SK-N-SH (cell line): ENCODE data around the gene TIAM2. TPM values are rescaled to one million over a fixed set of nuclear protein-coding genes. Genes with fewer than 3 reads are reported as not detected.

Experiments
- CTCF ChIA-PET: fragments of 300-600, 350-600 bp; formaldehyde crosslinking; extraction: SDS; loops from one replicate; lab custom pipeline; 2021; lab: Yijun Ruan, JAX
- POLR2A ChIA-PET: fragments of 350-600 bp; sonication (Branson Sonifier 250); formaldehyde crosslinking; extraction: SDS; loops from one replicate; lab custom pipeline; 2020; ENCODE audit warnings: antibody characterized with exemption, inconsistent platforms; lab: Yijun Ruan, JAX
- DNase-seq: peaks from one replicate; pipeline ENCODE4 v3.0.0; 2012
- H2AFZ ChIP-seq: fragments of 200-600 bp; sonication (generic); 2 replicates; pipeline ENCODE4 v1.8.1; 2016; ENCODE audit warnings: antibody characterized with exemption, mild to moderate bottlenecking, low read depth
- H3F3A ChIP-seq: fragments of 200-600 bp; sonication (generic); replicated peaks from 2 replicates; pipeline ENCODE3; 2016; ENCODE audit warnings: antibody characterized with exemption, mild to moderate bottlenecking; ENCODE audit not compliant: insufficient read depth
- H3K27ac ChIP-seq, 2 experiments: fragments of 200-500 bp in 1 of 2; fragments of 200-600 bp in 1 of 2; sonication (Bioruptor generic) in 1 of 2; sonication (generic), shearing (Covaris generic) in 1 of 2; 2 replicates each; pipeline versions ENCODE4 v1.5.1 to v1.6.1; 2014 to 2016; ENCODE audit warnings: low read depth in 2 of 2, inconsistent platforms in 1 of 2, low read length in 1 of 2, mild to moderate bottlenecking in 1 of 2, mixed read lengths in 1 of 2
- H3K27me3 ChIP-seq: fragments of 200-600 bp; sonication (generic), shearing (Covaris generic); 2 replicates; pipeline ENCODE4 v1.6.1; 2016; ENCODE audit warnings: mixed run types; ENCODE audit not compliant: insufficient read depth
- H3K36me3 ChIP-seq, 2 experiments: fragments of 200-500 bp in 1 of 2; fragments of 200-600 bp in 1 of 2; sonication (Bioruptor generic) in 1 of 2; sonication (generic) in 1 of 2; replicated peaks in 1 of 2; 2 replicates each; pipeline versions ENCODE3 to v1.5.1; 2014 to 2016; ENCODE audit warnings: low read length in 1 of 2, mild to moderate bottlenecking in 1 of 2; ENCODE audit not compliant: insufficient read depth in 2 of 2, control insufficient read depth in 1 of 2
- H3K4me1 ChIP-seq, 2 experiments: fragments of 200-500 bp in 1 of 2; fragments of 200-600 bp in 1 of 2; sonication (Bioruptor generic) in 1 of 2; sonication (generic), shearing (Covaris generic) in 1 of 2; 2 replicates each; pipeline versions ENCODE4 v1.5.1 to v1.6.1; 2014 to 2016; ENCODE audit warnings: low read depth in 1 of 2, low read length in 1 of 2, mixed run types in 1 of 2; ENCODE audit not compliant: insufficient read depth in 2 of 2, control insufficient read depth in 1 of 2
- H3K4me2 ChIP-seq: fragments of 200-600 bp; sonication (generic), shearing (Covaris generic); 2 replicates; pipeline ENCODE4 v1.6.1; 2017; ENCODE audit warnings: mixed run types
- H3K4me3 ChIP-seq, 2 experiments: fragments of 200-500 bp in 1 of 2; fragments of 200-600 bp in 1 of 2; sonication (Bioruptor generic) in 1 of 2; sonication (generic), shearing (Covaris generic) in 1 of 2; 2 replicates each; pipeline versions ENCODE4 v1.5.1 to v1.8.1; 2014 to 2016; ENCODE audit warnings: low read depth in 2 of 2, inconsistent platforms in 1 of 2, low read length in 1 of 2, mild to moderate bottlenecking in 1 of 2, mixed read lengths in 1 of 2, moderate library complexity in 1 of 2
- H3K79me2 ChIP-seq: fragments of 200-600 bp; sonication (generic); 2 replicates; pipeline ENCODE4 v1.8.1; 2017; ENCODE audit warnings: mild to moderate bottlenecking; ENCODE audit not compliant: insufficient read depth
- H3K9ac ChIP-seq: fragments of 200-600 bp; sonication (generic); 2 replicates; pipeline ENCODE4 v1.6.1; 2017; ENCODE audit warnings: mixed run types
- H3K9me2 ChIP-seq: fragments of 200-600 bp; sonication (generic); 2 replicates; pipeline ENCODE4 v1.6.1; 2017; ENCODE audit warnings: mixed run types
- H3K9me3 ChIP-seq: fragments of 200-600 bp; sonication (generic); 2 replicates; pipeline ENCODE4 v1.6.1; 2017; ENCODE audit warnings: mixed run types, mild to moderate bottlenecking, moderate library complexity
- H4K20me1 ChIP-seq: fragments of 200-600 bp; sonication (generic); 2 replicates; pipeline ENCODE4 v1.6.1; 2017; ENCODE audit warnings: mild to moderate bottlenecking, mixed run types; ENCODE audit not compliant: insufficient read depth
- ELF1 ChIP-seq: IDR thresholded peaks from 2 replicates; pipeline ENCODE4 v1.4.0; 2012
- EP300 ChIP-seq, 2 experiments: IDR thresholded peaks; 2 replicates each; pipeline versions ENCODE4 v1.4.0 to v1.6.1; 2012; ENCODE audit warnings: borderline replicate concordance in 1 of 2, low read depth in 1 of 2, low read length in 1 of 2
- FOSL2 ChIP-seq: IDR thresholded peaks from 2 replicates; pipeline ENCODE4 v1.4.0; 2012; ENCODE audit warnings: low read depth, mild to moderate bottlenecking, moderate library complexity, borderline replicate concordance
- FOXJ3 ChIP-seq: sonication (generic); formaldehyde crosslinking; IDR thresholded peaks from 2 replicates; pipeline ENCODE4 v1.5.1; 2020; ENCODE audit warnings: mild to moderate bottlenecking, missing genetic modification reagents
- FOXM1 ChIP-seq: IDR thresholded peaks from 2 replicates; pipeline ENCODE4 v1.4.0; 2012; ENCODE audit warnings: low read depth, mild to moderate bottlenecking
- GABPA ChIP-seq: IDR thresholded peaks from 2 replicates; pipeline ENCODE4 v1.4.0; 2012; ENCODE audit warnings: low read depth, mild to moderate bottlenecking
- GATA2 ChIP-seq: sonication (generic); formaldehyde crosslinking; IDR thresholded peaks from 2 replicates; pipeline ENCODE4 v1.5.0; 2020; ENCODE audit warnings: mild to moderate bottlenecking, missing genetic modification reagents
- IRF3 ChIP-seq: fragments of 150-350 bp; IDR thresholded peaks from 2 replicates; pipeline ENCODE4 v1.6.1; 2016; ENCODE audit warnings: mild to moderate bottlenecking, low read depth, low read length
- MAX ChIP-seq: IDR thresholded peaks from 2 replicates; pipeline ENCODE4 v1.4.0; 2012; ENCODE audit warnings: low read depth
- MXI1 ChIP-seq: IDR thresholded peaks from 2 replicates; pipeline ENCODE4 v1.6.1; 2012; ENCODE audit warnings: mild to moderate bottlenecking, low read depth, low read length, improper control_type of control experiment
- NFIC ChIP-seq: IDR thresholded peaks from 2 replicates; pipeline ENCODE4 v1.4.0; 2012; ENCODE audit warnings: borderline replicate concordance
- NRF1 ChIP-seq: IDR thresholded peaks from 2 replicates; pipeline ENCODE4 v1.6.1; 2012; ENCODE audit warnings: low read depth, mild to moderate bottlenecking, low read length
- PBX3 ChIP-seq: IDR thresholded peaks from 2 replicates; pipeline ENCODE4; 2012
- POLR2AphosphoS5 ChIP-seq: IDR thresholded peaks from 2 replicates; pipeline ENCODE4 v1.6.1; 2012; ENCODE audit warnings: low read depth, low read length
- RFX5 ChIP-seq: IDR thresholded peaks from 2 replicates; pipeline ENCODE4 v1.6.1; 2012; ENCODE audit warnings: mild to moderate bottlenecking, improper control_type of control experiment, low read length
- RXRA ChIP-seq: IDR thresholded peaks from 2 replicates; pipeline ENCODE4 v1.4.0; 2012; ENCODE audit warnings: low read depth, mild to moderate bottlenecking, borderline replicate concordance
- SIN3A ChIP-seq: IDR thresholded peaks from 2 replicates; pipeline ENCODE4 v1.6.1; 2012; ENCODE audit warnings: low read depth, mild to moderate bottlenecking, low read length, moderate library complexity, borderline replicate concordance
- TCF12 ChIP-seq: IDR thresholded peaks from 2 replicates; pipeline ENCODE4 v1.4.0; 2012
- TEAD4 ChIP-seq: IDR thresholded peaks from 2 replicates; pipeline ENCODE4 v1.4.0; 2012; ENCODE audit warnings: mild to moderate bottlenecking, borderline replicate concordance; ENCODE audit not compliant: insufficient read depth
- ZBTB33 ChIP-seq: IDR thresholded peaks from 2 replicates; pipeline ENCODE4 v1.4.0; 2012; ENCODE audit warnings: low read depth, borderline replicate concordance
- WGBS: methylation state at CpG from one replicate; pipeline ENCODE4 v1.1.6; 2017; ENCODE audit warnings: low lambda C conversion rate; 5-methylcytosine and 5-hydroxymethylcytosine counted together
- polyA plus RNA-seq, 3 experiments: library from polyadenylated mRNA; depleted of rRNA; stranded (reverse); fragments of >200 nt; gene quantifications; 2 replicates each; pipeline ENCODE4 v1.2.3, GENCODE V29; 2012

TIAM2 gene
- polyA plus RNA-seq, 1 of the 3 experiments (the other 2 are of a cell fraction) = 13.6 TPM

- no peak for DNase-seq
- H3K4me2 ChIP-seq = no peak overlapping the region
- 78% methylated on average over 4 of the region's 4 CpGs for WGBS
- no peak overlapping the region for H3K27ac ChIP-seq
- no peak overlapping the region for H3K4me3 ChIP-seq
- no peaks in the 10 kb centered on the region for H3K79me2 ChIP-seq
- no peaks in the 10 kb centered on the region for H3K27me3 ChIP-seq
- no peaks in the 10 kb centered on the region for H4K20me1 ChIP-seq
- H2AFZ ChIP-seq = no peak overlapping the region
- H3K36me3 ChIP-seq = peaks cover 0 to 2% of the 10 kb centered on the region in 2 experiments
- no peak overlapping the region for H3K9ac ChIP-seq
- H3K4me1 ChIP-seq = no peaks in the 10 kb centered on the region; a peak in 1 of 4 replicates
- H3K9me2 ChIP-seq = no peaks in the 10 kb centered on the region
- ChIA-PET POLR2A (no interaction called here), CTCF (interaction anchor here (1.0 kb wide), 1 partner anchor 201 kb away, joined by 3 read pairs; no protein-coding TSS in a partner anchor)
- H3F3A ChIP-seq = peaks cover 28% of the 10 kb centered on the region
- no peaks in the 10 kb centered on the region for H3K9me3 ChIP-seq
- TF ChIP-seq TCF12 (peak; percentile 23; the same call in 1 of the 2 replicates), IRF3 (no peak)
Observed at GRCh38 chr6:155128977-155129376, 133.9 kb downstream of the TIAM2 start.

- CTCF ChIA-PET = interaction anchor here (1.0 kb wide), 1 partner anchor 202 kb away, joined by 3 read pairs; no protein-coding TSS in a partner anchor
- no peak for DNase-seq
Observed at GRCh38 chr6:155129744-155130143, 134.6 kb downstream of the TIAM2 start.

More at GRCh38 chr6:155129744-155130143, 134.6 kb downstream of the TIAM2 start:
- no peaks in the 10 kb centered on the region for H3K9me3 ChIP-seq
- no peak overlapping the region for H3K4me3 ChIP-seq
- TF ChIP-seq RXRA = no peak
- TF ChIP-seq GABPA = no peak
- TF ChIP-seq NRF1 = no peak
- TF ChIP-seq TEAD4 = no peak
- no peak for TF ChIP-seq MAX
- no peak for TF ChIP-seq IRF3
- TF ChIP-seq RFX5 = no peak
- no peak for TF ChIP-seq NFIC
- TF ChIP-seq SIN3A = no peak
- TF ChIP-seq PBX3 = no peak
- TF ChIP-seq FOXJ3 = no peak
- TF ChIP-seq FOXM1 = no peak
- TF ChIP-seq POLR2AphosphoS5 = no peak
- TF ChIP-seq GATA2 = no peak
- TF ChIP-seq MXI1 = no peak
- TF ChIP-seq FOSL2 = no peak
- no peak for TF ChIP-seq ZBTB33
- no peak for TF ChIP-seq ELF1
- TF ChIP-seq EP300 (IDR thresholded peaks at IDR 0.05; ENCODE audit: borderline replicate concordance in 1 of 2, low read depth in 1 of 2, low read length in 1 of 2) = no peak
- TF ChIP-seq, all 33 proteins: peak for 0
- no peak overlapping the region for H3K27ac ChIP-seq
- no peak overlapping the region for H3K9ac ChIP-seq
- H3K4me2 ChIP-seq = no peak overlapping the region
- no peak overlapping the region for H2AFZ ChIP-seq
- peaks cover 0 to 2% of the 10 kb centered on the region in 2 experiments for H3K36me3 ChIP-seq
- POLR2A ChIA-PET = no interaction called here
- no peaks in the 10 kb centered on the region; a peak in 1 of 4 replicates for H3K4me1 ChIP-seq
- no peaks in the 10 kb centered on the region for H3K79me2 ChIP-seq
- peaks cover 28% of the 10 kb centered on the region for H3F3A ChIP-seq
- H3K9me2 ChIP-seq = no peaks in the 10 kb centered on the region
- 100% methylated on average over 1 of the region's 14 CpGs for WGBS
- H3K27me3 ChIP-seq = no peaks in the 10 kb centered on the region
- H4K20me1 ChIP-seq = no peaks in the 10 kb centered on the region
